HT-29 (cell line): ENCODE measurements around the gene KCNH8. TPM values are rescaled to one million over a fixed set of nuclear protein-coding genes. Genes with fewer than 3 reads are reported as not detected.

Experiments used
- small RNA-seq: library from RNA; depleted of rRNA; stranded (forward); fragments of <200 nt; gene quantifications from one replicate; pipeline ENCODE3, GENCODE V24; 2014
- total RNA-seq: library from RNA; depleted of rRNA; stranded (reverse); fragments of >200 nt; shearing (Covaris generic); gene quantifications from 2 replicates; pipeline ENCODE4 v1.2.3, GENCODE V29; 2014

The KCNH8 gene
- total RNA-seq, 1 experiment from 2014 or later: 0.03 TPM

Small RNAs within 50 kb of the gene (small RNA-seq; reads per million reads assigned to genes)
- gene MIR4791: not detected
